Jurkat, Clone E6-1 (cell line): ENCODE data around the gene CRTC3.

Experiments
- DNase-seq: peaks from one replicate; pipeline ENCODE4 v3.0.0-alpha.2; 2011; ENCODE audit warnings: low read depth, low spot score
- H3K4me3 ChIP-seq: 2 replicates; pipeline ENCODE4 v1.5.1; 2011; ENCODE audit warnings: mild to moderate bottlenecking, low read length, control low read depth, moderate library complexity

The CRTC3 gene

GRCh38 chr15:90641581-90642463 lies 112.1 kb downstream of the CRTC3 start:
- no peak overlapping the region for H3K4me3 ChIP-seq
- no peak for DNase-seq

DNA sequence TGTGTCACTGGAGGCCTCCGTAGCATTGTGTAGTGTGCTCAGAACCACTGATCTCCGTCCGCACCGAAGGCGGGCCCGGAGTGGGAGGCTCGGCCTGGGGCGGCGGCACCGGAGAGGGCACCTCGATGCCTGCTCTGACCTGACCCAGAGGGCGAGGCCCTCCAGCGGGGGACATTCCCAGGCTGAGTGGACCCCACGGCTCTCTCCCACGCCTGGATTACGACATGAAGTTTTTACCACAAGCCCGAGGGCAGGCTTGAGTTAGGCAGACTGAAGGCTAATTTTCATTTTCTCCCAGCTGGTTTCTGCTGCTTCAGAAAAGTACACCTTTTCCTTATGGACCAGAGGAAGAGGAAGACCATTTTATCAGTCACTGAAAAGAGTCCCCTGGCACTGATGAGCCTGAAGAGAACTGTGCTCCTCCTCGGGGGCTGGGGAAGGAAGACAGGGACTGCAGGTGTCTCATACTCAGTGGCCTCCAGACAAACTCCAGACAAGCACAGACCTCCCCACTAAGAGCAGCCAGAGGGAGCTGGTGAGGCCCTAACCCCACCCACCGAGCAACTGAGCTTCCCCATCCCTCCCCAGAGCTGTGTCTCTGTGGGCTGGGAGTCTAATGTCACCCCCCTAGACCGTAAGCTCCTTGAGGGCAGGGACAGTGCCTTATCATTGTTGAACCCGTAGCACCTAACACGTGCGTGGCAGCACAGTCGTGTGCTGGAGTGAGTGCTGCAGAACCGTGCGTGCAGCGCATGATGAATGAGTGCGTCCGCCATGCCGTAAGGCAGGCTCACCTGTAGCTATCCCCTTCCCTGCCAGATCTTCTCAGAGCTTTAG lies 113.0 kb downstream of the CRTC3 start:
- no peak for DNase-seq
- no peak overlapping the region for H3K4me3 ChIP-seq

DNA sequence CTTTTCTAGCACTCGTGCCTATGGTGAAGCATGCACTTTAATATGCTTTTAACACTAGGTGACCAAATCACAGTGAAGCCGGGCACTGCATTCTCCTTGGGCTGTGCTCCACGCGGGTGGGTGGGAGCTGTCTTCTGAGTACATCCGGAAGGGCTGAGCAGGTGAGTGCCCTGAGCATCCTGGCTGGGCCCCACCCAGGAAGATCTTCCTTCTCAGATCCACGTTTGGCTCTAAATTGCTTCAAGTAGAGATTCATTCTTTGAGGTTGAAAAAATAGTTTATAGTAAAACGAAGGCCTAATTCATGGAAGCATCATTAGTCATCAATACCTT lies 113.5 kb downstream of the CRTC3 start:
- no peak for DNase-seq
- no peak overlapping the region for H3K4me3 ChIP-seq

GRCh38 chr15:90644526-90644925 lies 114.8 kb downstream of the CRTC3 start:
- no peak overlapping the region for H3K4me3 ChIP-seq
- DNase-seq: no peak

- no peak for DNase-seq
- H3K4me3 ChIP-seq: no peak overlapping the region
Observed at GRCh38 chr15:90644952-90645725, 115.4 kb downstream of the CRTC3 start.

DNA sequence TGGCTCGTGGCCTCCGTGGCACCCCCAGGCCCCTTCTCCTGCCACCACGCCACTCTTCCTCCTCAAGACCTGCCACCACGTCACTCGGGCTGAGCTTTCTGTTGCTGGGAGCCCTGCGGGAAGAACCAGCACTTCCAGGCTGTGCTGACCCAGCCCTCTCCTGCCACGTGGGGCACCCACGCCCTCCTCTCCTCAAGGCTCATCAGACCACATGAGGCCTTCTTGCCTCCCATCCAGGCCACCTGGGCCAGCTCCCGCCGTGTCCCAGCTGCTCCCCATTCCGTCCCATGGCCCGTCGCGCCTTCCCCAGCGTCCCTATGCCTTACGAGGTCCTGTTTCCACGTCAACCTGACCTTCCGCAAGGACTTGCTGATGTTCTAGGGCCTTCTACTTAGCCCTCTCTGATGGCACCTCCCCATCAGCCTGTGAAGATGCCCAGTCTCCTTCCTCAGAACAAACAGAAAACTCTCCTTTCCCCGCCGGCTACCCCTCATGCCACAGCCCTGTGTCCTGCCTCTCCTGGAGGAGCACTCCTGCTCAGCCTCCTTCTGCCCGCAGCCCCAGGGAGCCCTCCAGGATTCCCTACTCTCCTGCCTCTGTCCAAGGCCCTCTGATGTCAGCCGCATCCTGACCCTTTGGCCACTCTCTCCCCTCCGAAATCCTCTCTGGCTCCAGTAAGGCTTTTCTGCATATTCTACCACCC lies 116.3 kb downstream of the CRTC3 start:
- no peak for DNase-seq
- no peak overlapping the region for H3K4me3 ChIP-seq

DNA sequence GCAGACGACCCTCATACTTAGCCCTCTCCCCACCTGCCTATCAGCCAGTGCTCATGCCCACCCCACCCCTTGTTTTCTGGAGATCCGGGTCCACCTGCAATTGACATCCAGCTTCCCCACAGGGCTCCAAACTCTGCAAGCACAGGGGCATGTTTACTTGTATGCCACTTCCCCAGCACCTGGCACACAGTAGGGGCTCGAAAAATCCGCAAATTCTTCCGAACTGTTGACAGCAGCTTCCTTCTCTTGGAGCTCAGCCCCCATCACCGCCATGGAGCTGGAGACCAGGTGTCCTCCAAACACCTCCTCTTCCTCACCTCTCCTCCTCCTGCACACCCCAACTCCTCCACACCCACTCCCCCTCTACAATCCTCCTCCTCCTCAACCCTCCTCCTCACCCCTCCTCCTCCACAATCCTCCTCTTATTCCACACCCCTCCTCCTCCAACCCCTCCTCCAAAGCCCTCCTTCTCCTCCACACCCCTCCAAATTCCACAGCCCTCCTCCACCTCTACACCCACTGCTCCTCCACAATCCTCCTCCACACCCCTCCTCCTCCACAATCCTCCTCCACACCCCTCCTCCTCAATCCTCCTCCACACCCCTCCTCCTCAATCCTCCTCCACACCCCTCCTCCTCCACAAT lies 117.1 kb downstream of the CRTC3 start:
- no peak overlapping the region for H3K4me3 ChIP-seq
- DNase-seq: no peak

- H3K4me3 ChIP-seq: no peak overlapping the region
- DNase-seq: peak; percentile 37
Observed at GRCh38 chr15:90647326-90647725, 117.6 kb downstream of the CRTC3 start.

GRCh38 chr15:90648137-90649070 lies 118.7 kb downstream of the CRTC3 start:
- no peak overlapping the region for H3K4me3 ChIP-seq
- peak; percentile 68 for DNase-seq

- H3K4me3 ChIP-seq: no peak overlapping the region
- peak; percentile 48 for DNase-seq
Observed at GRCh38 chr15:90650117-90650955, 120.6 kb downstream of the CRTC3 start.

DNA sequence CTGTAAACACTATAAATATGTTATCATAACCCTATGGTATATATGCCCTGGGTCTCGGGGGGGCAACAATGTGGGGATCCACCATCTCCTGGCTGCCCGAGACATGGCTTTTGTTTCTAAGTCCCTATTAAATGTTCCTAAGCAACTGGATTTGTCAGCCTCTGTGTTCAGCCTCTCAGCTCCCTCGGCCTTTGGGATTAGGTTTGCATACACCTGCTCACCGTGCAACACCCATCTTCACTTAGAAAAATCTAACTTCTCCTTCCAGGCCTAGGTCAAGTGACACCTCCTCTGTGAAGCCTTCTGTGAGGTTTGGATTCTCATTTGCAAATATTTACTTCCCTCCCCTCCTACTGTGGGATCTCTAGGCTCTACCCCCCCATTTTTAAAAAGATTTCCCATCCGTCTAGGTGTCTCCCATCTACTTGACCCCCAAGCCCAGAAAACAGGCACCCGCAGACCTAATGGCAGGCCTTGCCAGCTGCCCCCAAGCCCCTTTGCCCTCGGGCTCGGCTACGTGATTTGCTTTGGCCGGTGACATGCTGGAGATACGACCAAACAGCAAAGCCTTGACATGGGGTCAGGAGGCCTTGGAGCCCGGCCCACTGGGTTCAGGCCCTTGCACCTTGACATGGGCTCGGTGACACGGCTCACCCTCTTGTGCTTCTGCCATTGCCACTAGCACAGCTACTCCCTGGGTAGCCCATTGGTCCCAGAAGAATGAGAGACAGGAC lies 121.4 kb downstream of the CRTC3 start:
- DNase-seq: no peak
- H3K4me3 ChIP-seq: no peak overlapping the region

- no peak for DNase-seq
- H3K4me3 ChIP-seq: no peak overlapping the region
Observed at GRCh38 chr15:90654233-90655136, 124.8 kb downstream of the CRTC3 start.

DNA sequence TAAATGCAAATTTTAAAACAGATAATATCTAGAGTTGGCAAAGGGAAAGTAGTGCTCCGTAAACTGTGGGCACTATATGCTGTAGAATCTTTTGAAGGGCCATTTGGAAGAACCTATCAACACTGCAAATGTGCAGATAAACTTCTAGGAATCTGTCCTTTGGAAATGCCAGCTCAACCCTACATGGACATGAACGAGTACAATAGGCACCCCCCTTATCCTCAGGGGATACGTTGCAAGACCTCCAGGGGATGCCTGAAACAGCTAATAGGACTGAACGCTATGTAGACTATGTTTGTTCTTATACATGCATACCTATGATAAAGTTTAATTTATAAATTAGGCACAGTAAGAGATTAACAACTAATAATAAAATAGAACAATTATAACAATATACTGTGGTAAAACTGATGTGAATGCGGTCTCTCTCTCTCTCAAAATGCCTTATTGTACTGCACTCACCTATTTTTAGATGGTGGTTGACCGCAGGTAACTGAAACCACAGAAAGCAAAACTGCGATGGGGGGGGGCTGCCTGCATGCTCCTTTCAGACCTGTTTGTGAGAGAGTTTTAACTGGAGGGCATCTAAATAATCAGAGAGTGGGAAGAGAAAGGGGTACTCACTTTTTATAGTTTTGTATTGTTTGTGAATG lies 127.9 kb downstream of the CRTC3 start:
- peak; percentile 70 for DNase-seq
- H3K4me3 ChIP-seq: peak overlapping the region; percentile 9

DNA sequence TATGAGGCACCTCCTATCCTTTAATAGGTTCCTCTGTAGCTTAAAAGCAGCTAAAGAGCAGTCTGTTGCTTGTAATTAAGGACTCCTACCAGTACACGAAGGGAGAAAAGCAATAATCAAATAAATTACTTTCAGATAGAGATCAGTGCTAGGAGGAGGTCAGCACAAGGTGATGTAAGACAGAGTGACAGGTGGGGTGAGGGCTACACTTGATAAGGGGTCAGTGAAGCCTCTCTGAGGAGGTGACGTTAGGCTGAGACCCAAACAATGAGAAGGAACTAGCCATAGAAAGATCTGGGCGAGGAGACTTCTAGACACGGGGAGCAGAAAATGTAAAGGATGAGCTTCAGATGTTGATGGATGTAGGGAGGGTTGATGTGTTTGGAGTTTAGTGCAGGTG lies 129.8 kb downstream of the CRTC3 start:
- DNase-seq: no peak
- no peak overlapping the region for H3K4me3 ChIP-seq
